Mesothelial cell of epicardium (in vitro differentiated cells): ENCODE data around the gene CAB39. TPM values are rescaled to one million over a fixed set of nuclear protein-coding genes. Genes with fewer than 3 reads are reported as not detected.

ENCODE experiments used
- DNase-seq, 2 experiments: peaks; one replicate each; pipeline ENCODE4 v3.0.0; 2021; ENCODE audit warnings: low spot score in 2 of 2; ENCODE audit not compliant: unreplicated experiment in 2 of 2
- H3K27ac Mint-ChIP-seq: 2 replicates; pipeline ENCODE4 v1.8.0; 2021; ENCODE audit warnings: mixed read lengths
- H3K27me3 Mint-ChIP-seq: 2 replicates; pipeline ENCODE4 v1.8.0; 2021; ENCODE audit warnings: low read depth, mixed read lengths
- H3K36me3 Mint-ChIP-seq: 2 replicates; pipeline ENCODE4 v1.8.0; 2021; ENCODE audit warnings: mixed read lengths
- H3K4me1 Mint-ChIP-seq: 2 replicates; pipeline ENCODE4 v1.8.0; 2021; ENCODE audit warnings: mixed read lengths
- H3K4me3 Mint-ChIP-seq: 2 replicates; pipeline ENCODE4 v1.8.0; 2021; ENCODE audit warnings: mild to moderate bottlenecking, moderate library complexity, mixed read lengths
- H3K9me3 Mint-ChIP-seq: 2 replicates; pipeline ENCODE4 v1.8.0; 2021; ENCODE audit warnings: mixed read lengths
- total RNA-seq: library from RNA; stranded (reverse); gene quantifications from 3 replicates; pipeline ENCODE4 v1.2.1, GENCODE V29; 2021
- TF ChIP-seq, protein P1 (sequence below): fragments of 200-600 bp; sonication (generic); IDR thresholded peaks from one replicate; pipeline ENCODE4 v1.5.0; 2021; ENCODE audit warnings: antibody characterized with exemption; ENCODE audit not compliant: unreplicated experiment

The CAB39 gene
- total RNA-seq, 1 donor from 2014 or later: 41.7 TPM

DNA sequence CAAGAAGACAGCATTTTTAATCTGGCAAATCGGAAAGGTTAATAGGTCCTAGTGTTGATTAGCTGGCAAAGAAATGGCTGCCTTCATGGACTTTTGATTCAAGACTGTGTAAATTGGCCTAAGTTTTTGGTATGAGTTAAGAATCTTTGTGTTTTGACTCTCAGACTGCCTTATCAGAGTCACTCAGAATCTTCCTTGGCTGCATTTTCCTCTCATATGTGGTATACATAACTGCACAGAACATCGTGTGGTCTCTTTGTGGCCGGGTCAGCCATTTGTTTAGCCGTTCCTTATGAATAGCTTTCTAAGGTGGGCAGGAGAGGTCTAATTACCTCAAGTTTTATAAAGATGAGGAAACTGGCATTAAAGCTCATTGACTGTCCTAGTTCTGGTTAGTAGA lies 30.1 kb downstream of the CAB39 start:
- Mint-ChIP-seq H3K27ac (no peak overlapping the region), H3K36me3 (peaks cover 3% of the 10 kb centered on the region), H3K4me1 (peaks cover 18% of the 10 kb centered on the region), H3K9me3 (no peaks in the 10 kb centered on the region), H3K4me3 (no peak overlapping the region), H3K27me3 (no peaks in the 10 kb centered on the region)
- no peak for DNase-seq
- TF ChIP-seq, protein P1, sequence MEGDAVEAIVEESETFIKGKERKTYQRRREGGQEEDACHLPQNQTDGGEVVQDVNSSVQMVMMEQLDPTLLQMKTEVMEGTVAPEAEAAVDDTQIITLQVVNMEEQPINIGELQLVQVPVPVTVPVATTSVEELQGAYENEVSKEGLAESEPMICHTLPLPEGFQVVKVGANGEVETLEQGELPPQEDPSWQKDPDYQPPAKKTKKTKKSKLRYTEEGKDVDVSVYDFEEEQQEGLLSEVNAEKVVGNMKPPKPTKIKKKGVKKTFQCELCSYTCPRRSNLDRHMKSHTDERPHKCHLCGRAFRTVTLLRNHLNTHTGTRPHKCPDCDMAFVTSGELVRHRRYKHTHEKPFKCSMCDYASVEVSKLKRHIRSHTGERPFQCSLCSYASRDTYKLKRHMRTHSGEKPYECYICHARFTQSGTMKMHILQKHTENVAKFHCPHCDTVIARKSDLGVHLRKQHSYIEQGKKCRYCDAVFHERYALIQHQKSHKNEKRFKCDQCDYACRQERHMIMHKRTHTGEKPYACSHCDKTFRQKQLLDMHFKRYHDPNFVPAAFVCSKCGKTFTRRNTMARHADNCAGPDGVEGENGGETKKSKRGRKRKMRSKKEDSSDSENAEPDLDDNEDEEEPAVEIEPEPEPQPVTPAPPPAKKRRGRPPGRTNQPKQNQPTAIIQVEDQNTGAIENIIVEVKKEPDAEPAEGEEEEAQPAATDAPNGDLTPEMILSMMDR: no peak

DNA sequence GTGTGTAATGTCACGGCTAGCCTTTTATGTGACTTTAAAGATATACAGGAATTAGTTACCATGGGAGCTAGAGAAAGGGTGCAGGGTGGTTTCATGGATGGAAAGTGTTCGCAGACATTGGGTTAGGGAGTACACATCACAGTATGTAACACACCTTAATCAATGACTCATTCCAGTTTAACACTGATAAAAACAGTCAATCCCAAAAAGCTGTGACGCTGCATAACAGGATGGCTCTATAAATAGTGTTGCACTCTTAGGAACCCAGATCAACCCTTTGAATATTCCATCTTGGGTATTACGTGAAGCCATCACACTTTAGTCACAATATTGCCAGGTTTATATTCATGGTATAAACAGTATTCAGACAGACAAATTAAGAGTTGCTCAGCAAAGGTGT lies 33.6 kb downstream of the CAB39 start:
- no peak for DNase-seq
- no peak overlapping the region for H3K4me3 Mint-ChIP-seq
- H3K27me3 Mint-ChIP-seq: no peaks in the 10 kb centered on the region
- no peak overlapping the region for H3K27ac Mint-ChIP-seq
- H3K4me1 Mint-ChIP-seq: no peaks in the 10 kb centered on the region
- H3K36me3 Mint-ChIP-seq: peaks cover 8% of the 10 kb centered on the region
- TF ChIP-seq, protein P1: no peak
- H3K9me3 Mint-ChIP-seq: peaks cover 4% of the 10 kb centered on the region

DNA sequence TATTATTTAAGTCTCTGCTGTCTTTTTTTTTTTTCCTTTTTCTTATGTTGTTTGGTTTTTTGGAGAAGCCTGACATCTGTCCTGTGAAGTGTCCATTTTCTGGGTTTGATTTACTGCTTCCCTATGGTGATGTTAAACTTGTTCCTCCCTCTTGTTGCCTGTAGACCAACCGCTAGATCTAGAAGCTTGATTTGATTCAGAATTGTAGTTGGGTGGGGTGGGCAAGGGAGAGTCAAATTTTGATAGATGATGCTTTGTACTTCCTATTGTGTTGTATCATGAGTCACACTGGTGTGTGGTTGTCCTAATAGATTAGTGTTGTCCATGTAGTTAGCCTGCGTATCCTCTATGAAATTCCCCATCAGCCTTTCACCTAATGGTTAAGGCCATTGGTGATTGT lies 35.4 kb downstream of the CAB39 start:
- Mint-ChIP-seq H3K27me3 (no peaks in the 10 kb centered on the region), H3K9me3 (peaks cover 11% of the 10 kb centered on the region), H3K27ac (no peak overlapping the region), H3K4me3 (no peak overlapping the region), H3K4me1 (no peaks in the 10 kb centered on the region), H3K36me3 (peaks cover 16% of the 10 kb centered on the region)
- TF ChIP-seq, protein P1: no peak
- no peak for DNase-seq

DNA sequence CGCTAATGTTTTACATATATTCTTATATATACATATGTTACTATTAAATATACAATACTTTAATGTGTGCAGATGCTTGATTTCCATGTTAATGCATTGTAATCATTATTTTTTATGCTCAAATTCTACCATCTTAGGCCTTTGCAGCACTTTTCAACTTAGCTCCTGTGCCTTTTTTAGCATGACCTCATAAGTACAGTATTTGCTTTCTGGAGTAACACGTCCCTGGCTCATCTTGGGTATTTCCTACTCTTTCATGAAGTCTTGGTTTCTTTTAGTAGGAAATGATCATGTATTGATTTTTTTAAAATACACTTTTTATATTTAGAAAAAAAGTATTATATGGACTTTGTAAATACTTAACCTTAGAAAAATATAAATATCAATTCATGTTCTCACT lies 36.5 kb downstream of the CAB39 start:
- no peak overlapping the region for H3K27ac Mint-ChIP-seq
- no peak overlapping the region for H3K4me3 Mint-ChIP-seq
- TF ChIP-seq, protein P1: no peak
- H3K9me3 Mint-ChIP-seq: peaks cover 11% of the 10 kb centered on the region
- no peaks in the 10 kb centered on the region for H3K27me3 Mint-ChIP-seq
- H3K36me3 Mint-ChIP-seq: peaks cover 16% of the 10 kb centered on the region
- H3K4me1 Mint-ChIP-seq: no peaks in the 10 kb centered on the region
- DNase-seq: no peak

DNA sequence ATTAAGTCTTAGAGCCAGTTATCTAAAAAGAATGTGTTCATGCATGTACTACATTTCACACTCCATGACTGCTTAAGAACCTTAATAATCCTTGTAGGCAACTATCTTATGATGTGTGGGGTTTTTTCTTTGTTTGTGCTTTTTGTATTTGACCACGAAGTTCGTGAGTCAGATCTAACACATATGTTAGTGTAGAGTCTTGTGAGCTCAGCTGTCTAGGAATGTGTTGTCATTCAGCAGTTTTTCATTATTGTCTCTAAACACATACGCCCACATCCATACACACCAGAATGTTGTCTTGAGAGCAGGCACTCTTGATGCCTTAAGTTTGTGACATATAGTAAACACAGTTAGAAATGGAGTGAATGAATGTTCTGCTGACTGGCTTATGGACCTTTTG lies 38.4 kb downstream of the CAB39 start:
- DNase-seq: no peak
- Mint-ChIP-seq H3K27ac (no peak overlapping the region), H3K4me3 (no peak overlapping the region)

More for the DNA sequence above, 38.4 kb downstream of the CAB39 start:
- Mint-ChIP-seq H3K9me3 (peaks cover 11% of the 10 kb centered on the region), H3K27me3 (no peaks in the 10 kb centered on the region), H3K4me1 (no peaks in the 10 kb centered on the region), H3K36me3 (peaks cover 19% of the 10 kb centered on the region)
- TF ChIP-seq, protein P1: no peak
